T-helper 17 cell (primary cell): ENCODE data around the gene CLDN20. TPM values are rescaled to one million over a fixed set of nuclear protein-coding genes. Genes with fewer than 3 reads are reported as not detected.
A peak's percentile ranks its signal among the peaks of the same experiment; 100 is the strongest.
"Not testable (repeated sequence)": the region's sequence is repeated elsewhere in the genome, so short reads cannot be mapped to it uniquely, and the experiment has no call there.

Experiments
- ATAC-seq: fragments of 150-1000 bp; cut with Tn5 transposase; 2 replicates; pipeline ENCODE4 v1.10.0; 2021; ENCODE audit warnings: mild to moderate bottlenecking, moderate library complexity
- DNase-seq, 3 donors: peaks; one replicate each; pipeline versions ENCODE4 v3.0.0 to v3.0.0-alpha.2; 2020 to 2021
- H3K9me3 ChIP-seq: one replicate; pipeline ENCODE4 v1.7.0; 2013; ENCODE audit warnings: low read length, mild to moderate bottlenecking; ENCODE audit not compliant: control insufficient read depth, poor library complexity, severe bottlenecking
- H3K27ac Mint-ChIP-seq: one replicate; pipeline ENCODE4 v1.8.0; 2022; ENCODE audit warnings: mild to moderate bottlenecking, moderate library complexity, mixed read lengths
- H3K27me3 Mint-ChIP-seq: one replicate; pipeline ENCODE4 v1.8.0; 2022; ENCODE audit warnings: mixed read lengths
- H3K36me3 Mint-ChIP-seq: one replicate; pipeline ENCODE4 v1.8.0; 2022; ENCODE audit warnings: low read depth, mixed read lengths
- H3K4me1 Mint-ChIP-seq: one replicate; pipeline ENCODE4 v1.8.0; 2022; ENCODE audit warnings: mild to moderate bottlenecking, mixed read lengths
- H3K4me3 Mint-ChIP-seq: one replicate; pipeline ENCODE4 v1.8.0; 2022; ENCODE audit warnings: mild to moderate bottlenecking, moderate library complexity, mixed read lengths
- total RNA-seq, 4 donors: library from RNA in 2 of 4; stranded (reverse) in 2 of 4; gene quantifications; one replicate each; pipeline ENCODE4 v1.2.3 and lab custom pipeline; 2022 to 2026

CLDN20 gene
- total RNA-seq (not detected), total RNA-seq (lab: John Stamatoyannopoulos, UW) (0 to 0.15 reads per million in 2 donors)

- Mint-ChIP-seq H3K27ac (peak within 1 kb of the TSS; percentile 70), H3K4me1 (peaks cover 21% of the 10 kb centered on the region), H3K4me3 (peak within 1 kb of the TSS; percentile 25), H3K36me3 (peaks cover 8% of the 10 kb centered on the region), H3K27me3 (no peaks in the 10 kb centered on the region)
- H3K9me3 ChIP-seq = no peaks in the 10 kb centered on the region
- ATAC-seq (no peak), DNase-seq (no peak)
Measured at GRCh38 chr6:155263373-155264063, at the start of gene CLDN20. TSS of gene CLDN20 (plus strand) at chr6:155264013. CDS start at chr6:155275720, 11,707 bp downstream.

DNA sequence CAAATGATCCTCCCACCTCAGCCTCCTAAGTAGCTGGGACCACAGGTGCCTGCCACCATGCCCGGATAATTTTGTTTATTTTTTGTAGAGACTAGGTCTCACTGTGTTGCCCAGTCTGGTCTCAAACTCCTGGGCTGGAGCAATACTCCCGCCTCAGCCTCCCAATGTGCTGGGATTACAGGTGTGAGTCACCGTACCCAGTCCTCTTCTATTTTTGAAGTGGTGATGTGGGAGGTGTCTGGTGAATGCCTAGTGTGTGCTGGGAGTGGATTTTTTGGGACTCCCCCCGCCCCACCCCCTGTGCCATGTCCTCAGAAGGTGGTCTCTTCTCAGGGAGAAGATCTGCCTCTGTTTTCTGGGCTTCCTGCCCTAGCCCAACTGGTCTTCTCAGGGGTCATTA lies 47.9 kb upstream of the CLDN20 start:
- H3K27me3 Mint-ChIP-seq = peaks cover 23% of the 10 kb centered on the region
- ATAC-seq = no peak
- H3K4me1 Mint-ChIP-seq = peaks cover 4% of the 10 kb centered on the region
- H3K9me3 ChIP-seq = no peaks in the 10 kb centered on the region
- DNase-seq = no peak
- H3K27ac Mint-ChIP-seq = no peak overlapping the region
- peaks cover 2% of the 10 kb centered on the region for H3K36me3 Mint-ChIP-seq
- H3K4me3 Mint-ChIP-seq = no peak overlapping the region

- no peak for ATAC-seq
- H3K9me3 ChIP-seq = no peaks in the 10 kb centered on the region
- H3K4me3 Mint-ChIP-seq = no peak overlapping the region
- DNase-seq = no peak
- peaks cover 2% of the 10 kb centered on the region for H3K36me3 Mint-ChIP-seq
- peaks cover 4% of the 10 kb centered on the region for H3K4me1 Mint-ChIP-seq
- no peak overlapping the region for H3K27ac Mint-ChIP-seq
- H3K27me3 Mint-ChIP-seq = peaks cover 23% of the 10 kb centered on the region
Measured at GRCh38 chr6:155216312-155217046, 47.3 kb upstream of the CLDN20 start.

- not testable (repeated sequence) for ATAC-seq, H3K4me3 Mint-ChIP-seq, H3K27ac Mint-ChIP-seq, DNase-seq, H3K36me3 Mint-ChIP-seq, H3K4me1 Mint-ChIP-seq, H3K9me3 ChIP-seq
- H3K27me3 Mint-ChIP-seq = peaks cover 24% of the 10 kb centered on the region
Measured at GRCh38 chr6:155218711-155219110, 45.1 kb upstream of the CLDN20 start.

- H3K36me3 Mint-ChIP-seq = peaks cover 2% of the 10 kb centered on the region
- ATAC-seq = no peak
- peaks cover 30% of the 10 kb centered on the region for H3K27me3 Mint-ChIP-seq
- H3K9me3 ChIP-seq = no peaks in the 10 kb centered on the region
- H3K4me3 Mint-ChIP-seq = no peak overlapping the region
- H3K27ac Mint-ChIP-seq = no peak overlapping the region
- peaks cover 6% of the 10 kb centered on the region for H3K4me1 Mint-ChIP-seq
- no peak for DNase-seq
Measured at GRCh38 chr6:155219299-155219698, 44.5 kb upstream of the CLDN20 start.

GRCh38 chr6:155219858-155220301 lies 43.9 kb upstream of the CLDN20 start:
- Mint-ChIP-seq H3K4me3 (no peak overlapping the region), H3K27ac (no peak overlapping the region), H3K4me1 (peaks cover 6% of the 10 kb centered on the region), H3K27me3 (peaks cover 34% of the 10 kb centered on the region), H3K36me3 (no peaks in the 10 kb centered on the region)
- H3K9me3 ChIP-seq = no peaks in the 10 kb centered on the region
- DNase-seq = no peak
- no peak for ATAC-seq

DNA sequence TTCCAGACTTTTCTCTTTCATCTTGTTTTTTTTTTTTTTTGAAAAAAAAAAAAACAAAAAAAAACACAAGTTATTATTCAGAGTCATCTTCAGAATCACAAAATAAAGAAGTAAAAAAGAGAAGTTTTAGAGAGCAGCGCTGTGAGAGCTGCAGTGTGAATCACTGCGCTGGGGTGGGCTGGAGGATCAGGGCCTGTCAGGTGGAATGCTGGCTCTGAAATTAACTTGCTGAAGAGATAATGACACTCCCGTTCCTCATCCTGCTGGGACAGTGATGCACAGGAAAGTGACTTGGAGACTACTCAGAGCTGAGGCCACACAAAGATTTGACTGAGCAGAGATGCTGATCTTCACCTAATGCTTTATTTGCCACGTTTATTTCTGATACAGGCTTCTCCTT lies 42.7 kb upstream of the CLDN20 start:
- peaks cover 34% of the 10 kb centered on the region for H3K27me3 Mint-ChIP-seq
- no peaks in the 10 kb centered on the region for H3K36me3 Mint-ChIP-seq
- H3K4me1 Mint-ChIP-seq = peaks cover 6% of the 10 kb centered on the region
- no peak overlapping the region for H3K4me3 Mint-ChIP-seq
- H3K27ac Mint-ChIP-seq = no peak overlapping the region
- DNase-seq (no peak), ATAC-seq (no peak)
- no peaks in the 10 kb centered on the region for H3K9me3 ChIP-seq

DNA sequence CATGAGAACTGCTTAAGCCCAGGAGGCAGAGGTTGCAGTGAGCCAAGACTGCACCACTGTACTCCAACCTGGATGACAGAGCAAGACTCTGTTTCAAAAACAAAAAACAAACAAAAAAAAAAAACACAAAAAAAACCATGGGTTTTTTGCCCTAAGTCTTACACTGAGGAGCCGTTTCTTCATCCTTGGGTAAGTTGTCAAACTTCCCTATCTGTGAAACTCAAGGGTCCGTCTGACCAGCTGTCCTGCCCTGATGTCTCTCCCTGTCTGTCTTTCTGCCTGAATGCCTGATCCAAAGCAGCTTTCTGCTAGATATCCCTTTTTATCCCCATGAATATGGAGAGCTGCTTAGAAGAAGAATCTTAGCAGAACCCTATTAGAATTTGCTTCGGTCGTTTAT lies 41.3 kb upstream of the CLDN20 start:
- H3K36me3 Mint-ChIP-seq = no peaks in the 10 kb centered on the region
- no peak overlapping the region for H3K4me3 Mint-ChIP-seq
- H3K9me3 ChIP-seq = no peaks in the 10 kb centered on the region
- ATAC-seq (no peak), DNase-seq (no peak)
- H3K27me3 Mint-ChIP-seq = peaks cover 32% of the 10 kb centered on the region
- H3K4me1 Mint-ChIP-seq = peaks cover 6% of the 10 kb centered on the region
- no peak overlapping the region for H3K27ac Mint-ChIP-seq

DNA sequence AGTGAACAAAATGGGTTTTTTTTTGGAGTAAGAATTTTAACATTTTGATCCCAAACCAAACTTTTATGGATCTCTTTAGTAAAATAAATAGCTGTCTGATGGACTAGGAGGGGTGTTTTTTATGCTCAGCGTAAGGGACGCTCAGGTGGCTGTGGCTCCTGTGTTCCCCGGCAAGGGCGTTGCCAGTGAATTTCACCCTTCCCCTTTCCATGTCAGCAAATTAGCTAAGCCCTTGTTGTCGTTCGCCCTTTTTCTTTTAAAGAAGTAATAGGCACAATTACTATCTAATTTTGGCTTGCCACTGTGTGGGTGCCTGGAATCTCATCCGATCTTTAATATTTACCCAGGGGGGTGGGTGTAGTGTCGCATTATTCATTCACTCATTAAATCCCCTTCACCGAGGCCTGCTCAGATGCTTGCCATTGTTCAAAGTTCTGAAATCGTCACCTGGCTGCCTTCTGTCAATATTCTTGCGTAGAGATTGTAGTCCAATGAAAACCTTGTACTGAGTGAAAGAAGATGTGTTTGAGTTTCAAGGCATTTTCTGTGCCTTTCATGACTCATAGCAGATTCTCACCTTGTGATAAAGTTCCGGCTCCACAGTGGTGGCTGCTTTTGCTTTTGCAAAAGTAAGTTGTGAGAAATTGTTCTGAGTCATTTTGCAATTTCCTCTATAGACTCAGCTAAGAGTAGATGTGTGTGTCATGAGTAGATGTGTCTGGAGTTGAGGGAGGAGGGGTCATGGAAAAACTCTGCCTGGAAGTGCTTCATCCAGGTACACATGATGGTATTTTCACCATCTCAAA lies 40.0 kb upstream of the CLDN20 start:
- DNase-seq = no peak
- peaks cover 37% of the 10 kb centered on the region for H3K27me3 Mint-ChIP-seq
- no peak overlapping the region for H3K27ac Mint-ChIP-seq
- no peak overlapping the region for H3K4me3 Mint-ChIP-seq
- H3K36me3 Mint-ChIP-seq = no peaks in the 10 kb centered on the region
- H3K9me3 ChIP-seq = no peaks in the 10 kb centered on the region
- peaks cover 6% of the 10 kb centered on the region for H3K4me1 Mint-ChIP-seq
- peak; percentile 50 for ATAC-seq

DNA sequence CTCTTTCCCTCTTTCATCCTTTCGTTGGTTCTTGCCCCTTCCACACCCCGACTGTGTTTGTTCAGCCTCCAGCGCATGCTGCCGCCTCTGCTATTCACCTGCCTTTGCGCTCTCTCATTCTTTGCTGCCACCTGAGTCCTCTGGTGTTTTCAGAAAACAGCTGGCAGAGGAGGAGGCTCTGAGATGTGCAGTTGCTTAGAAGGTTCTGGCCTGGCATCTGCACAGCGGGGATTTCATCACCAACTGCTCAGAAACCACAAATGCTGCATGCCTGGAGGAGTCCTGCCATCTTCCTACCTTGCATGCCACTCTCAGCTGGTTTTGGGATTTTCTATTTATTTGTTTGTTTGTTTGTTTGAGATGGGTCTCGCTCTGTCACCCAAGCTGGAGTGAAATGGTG lies 39.2 kb upstream of the CLDN20 start:
- peaks cover 4% of the 10 kb centered on the region for H3K4me1 Mint-ChIP-seq
- ATAC-seq (no peak), DNase-seq (no peak)
- H3K27me3 Mint-ChIP-seq = peaks cover 34% of the 10 kb centered on the region
- no peak overlapping the region for H3K27ac Mint-ChIP-seq
- no peaks in the 10 kb centered on the region for H3K9me3 ChIP-seq
- no peak overlapping the region for H3K4me3 Mint-ChIP-seq
- H3K36me3 Mint-ChIP-seq = no peaks in the 10 kb centered on the region

- Mint-ChIP-seq H3K27me3 (peaks cover 30% of the 10 kb centered on the region), H3K4me3 (no peak overlapping the region), H3K36me3 (no peaks in the 10 kb centered on the region), H3K4me1 (peaks cover 4% of the 10 kb centered on the region), H3K27ac (no peak overlapping the region)
- no peaks in the 10 kb centered on the region for H3K9me3 ChIP-seq
- DNase-seq = no peak
- ATAC-seq = no peak
Measured at GRCh38 chr6:155227046-155227445, 36.8 kb upstream of the CLDN20 start.

DNA sequence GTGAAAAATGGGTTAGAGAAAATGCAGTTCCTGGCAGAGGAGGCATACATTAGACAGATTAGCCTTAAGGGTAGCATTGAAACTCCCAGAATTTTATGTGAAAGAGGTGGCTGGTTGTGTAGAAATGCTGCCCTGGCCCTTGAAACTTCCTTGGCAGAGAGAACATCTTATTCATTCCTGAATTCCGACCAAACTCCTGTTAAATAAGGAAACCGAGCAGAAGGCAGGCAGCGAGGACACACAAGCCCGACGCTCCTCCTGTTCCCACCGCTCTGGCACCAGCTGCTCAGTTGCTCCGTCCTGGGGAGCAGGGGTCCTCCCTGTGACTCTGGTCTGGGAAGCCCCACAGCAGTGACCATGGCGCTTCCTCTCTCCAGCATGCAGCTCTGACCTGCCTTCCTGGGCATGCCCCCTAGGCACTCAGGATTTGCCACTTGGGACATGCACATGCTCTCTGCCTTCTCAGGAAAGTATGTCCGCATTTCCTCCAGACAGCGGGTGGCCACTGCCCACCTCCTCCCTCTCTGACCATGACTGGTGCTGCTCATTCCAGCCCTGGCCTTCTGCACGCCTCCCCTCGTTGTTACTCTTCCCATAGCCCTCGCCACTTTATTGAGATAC lies 35.2 kb upstream of the CLDN20 start:
- ATAC-seq (no peak), DNase-seq (no peak)
- Mint-ChIP-seq H3K36me3 (no peaks in the 10 kb centered on the region), H3K27me3 (peaks cover 29% of the 10 kb centered on the region), H3K4me3 (no peak overlapping the region), H3K27ac (no peak overlapping the region), H3K4me1 (peaks cover 4% of the 10 kb centered on the region)
- no peaks in the 10 kb centered on the region for H3K9me3 ChIP-seq

- not testable (repeated sequence) for H3K9me3 ChIP-seq, DNase-seq, H3K27ac Mint-ChIP-seq, H3K4me3 Mint-ChIP-seq, H3K36me3 Mint-ChIP-seq, H3K4me1 Mint-ChIP-seq, ATAC-seq
- peaks cover 19% of the 10 kb centered on the region for H3K27me3 Mint-ChIP-seq
Measured at GRCh38 chr6:155230975-155231374, 32.8 kb upstream of the CLDN20 start.
